Hepatocyte (in vitro differentiated cells): Measurements from ENCODE around the gene PCDHB10.

ENCODE experiments used
- EZH2phosphoT487 ChIP-seq: fragments of 200-600 bp; sonication (generic); IDR thresholded peaks from one replicate; pipeline ENCODE4 v1.6.1; 2018; ENCODE audit warnings: antibody characterized with exemption, mild to moderate bottlenecking, low read depth, moderate library complexity; ENCODE audit not compliant: unreplicated experiment, severe bottlenecking
- TF ChIP-seq, protein P1 (sequence below): fragments of 200-600 bp; sonication (generic); IDR thresholded peaks from 2 replicates; pipeline ENCODE4 v1.5.1; 2016; ENCODE audit warnings: antibody characterized with exemption, mild to moderate bottlenecking; ENCODE audit not compliant: poor library complexity

GRCh38 chr5:141196363-141196762 is 4.2 kb downstream of the PCDHB10 start:
- TF ChIP-seq, protein P1, sequence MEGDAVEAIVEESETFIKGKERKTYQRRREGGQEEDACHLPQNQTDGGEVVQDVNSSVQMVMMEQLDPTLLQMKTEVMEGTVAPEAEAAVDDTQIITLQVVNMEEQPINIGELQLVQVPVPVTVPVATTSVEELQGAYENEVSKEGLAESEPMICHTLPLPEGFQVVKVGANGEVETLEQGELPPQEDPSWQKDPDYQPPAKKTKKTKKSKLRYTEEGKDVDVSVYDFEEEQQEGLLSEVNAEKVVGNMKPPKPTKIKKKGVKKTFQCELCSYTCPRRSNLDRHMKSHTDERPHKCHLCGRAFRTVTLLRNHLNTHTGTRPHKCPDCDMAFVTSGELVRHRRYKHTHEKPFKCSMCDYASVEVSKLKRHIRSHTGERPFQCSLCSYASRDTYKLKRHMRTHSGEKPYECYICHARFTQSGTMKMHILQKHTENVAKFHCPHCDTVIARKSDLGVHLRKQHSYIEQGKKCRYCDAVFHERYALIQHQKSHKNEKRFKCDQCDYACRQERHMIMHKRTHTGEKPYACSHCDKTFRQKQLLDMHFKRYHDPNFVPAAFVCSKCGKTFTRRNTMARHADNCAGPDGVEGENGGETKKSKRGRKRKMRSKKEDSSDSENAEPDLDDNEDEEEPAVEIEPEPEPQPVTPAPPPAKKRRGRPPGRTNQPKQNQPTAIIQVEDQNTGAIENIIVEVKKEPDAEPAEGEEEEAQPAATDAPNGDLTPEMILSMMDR = no peak
- TF ChIP-seq EZH2phosphoT487 = no peak
